GM19035 (cell line): ENCODE results near the gene IGF1R.

Experiments used
- ATAC-seq: cut with Tn5 transposase; IDR thresholded peaks from one replicate; pipeline ENCODE4 v1.9.1; 2021; ENCODE audit not compliant: unreplicated experiment

The IGF1R gene

GRCh38 chr15:98743177-98743576 lies 94.8 kb downstream of the IGF1R start:
- ATAC-seq = no peak

GRCh38 chr15:98744506-98744905 lies 96.2 kb downstream of the IGF1R start:
- ATAC-seq = no peak

- no peak for ATAC-seq
Measured at GRCh38 chr15:98745179-98745578, 96.8 kb downstream of the IGF1R start.

- ATAC-seq = no peak
Measured at GRCh38 chr15:98745650-98746374, 97.5 kb downstream of the IGF1R start.

- no peak for ATAC-seq
Measured at GRCh38 chr15:98746375-98747155, 98.2 kb downstream of the IGF1R start.

- no peak for ATAC-seq
Measured at GRCh38 chr15:98751767-98752166, 103.4 kb downstream of the IGF1R start.

- ATAC-seq = no peak
Measured at GRCh38 chr15:98753726-98754656, 105.7 kb downstream of the IGF1R start.

- no peak for ATAC-seq
Measured at GRCh38 chr15:98754657-98755022, 106.3 kb downstream of the IGF1R start.

- ATAC-seq = no peak
Measured at GRCh38 chr15:98755138-98755537, 106.8 kb downstream of the IGF1R start.

- no peak for ATAC-seq
Measured at GRCh38 chr15:98755781-98756180, 107.4 kb downstream of the IGF1R start.

- ATAC-seq = no peak
Measured at GRCh38 chr15:98758224-98758623, 109.9 kb downstream of the IGF1R start.

GRCh38 chr15:98759277-98759676 lies 110.9 kb downstream of the IGF1R start:
- ATAC-seq = no peak

GRCh38 chr15:98760112-98760826 lies 111.9 kb downstream of the IGF1R start:
- no peak for ATAC-seq

- ATAC-seq = no peak
Measured at GRCh38 chr15:98760975-98761374, 112.6 kb downstream of the IGF1R start.

GRCh38 chr15:98763179-98763578 lies 114.8 kb downstream of the IGF1R start:
- ATAC-seq = no peak

GRCh38 chr15:98764291-98764690 lies 116.0 kb downstream of the IGF1R start:
- no peak for ATAC-seq

- ATAC-seq = no peak
Measured at GRCh38 chr15:98765610-98766009, 117.3 kb downstream of the IGF1R start.

GRCh38 chr15:98767692-98768091 lies 119.4 kb downstream of the IGF1R start:
- ATAC-seq = no peak

- no peak for ATAC-seq
Measured at GRCh38 chr15:98769867-98770266, 121.5 kb downstream of the IGF1R start.

- no peak for ATAC-seq
Measured at GRCh38 chr15:98770984-98771383, 122.6 kb downstream of the IGF1R start.

- ATAC-seq = no peak
Measured at GRCh38 chr15:98771541-98771940, 123.2 kb downstream of the IGF1R start.
